Adrenal gland (tissue), 12 donors: ENCODE results near the gene ABHD6. TPM values are rescaled to one million over a fixed set of nuclear protein-coding genes. Genes with fewer than 3 reads are reported as not detected.
A peak's percentile ranks its signal among the peaks of the same experiment; 100 is the strongest.
"Not testable (repeated sequence)": the region's sequence is repeated elsewhere in the genome, so short reads cannot be mapped to it uniquely, and the experiment has no call there.

Experiments used
- DNase-seq, 7 donors: peaks; one replicate each; pipeline ENCODE4 v3.0.0-alpha.2; 2019 to 2020
- H3K27ac ChIP-seq, 5 donors: fragments of 200-600 bp; sonication (generic) in 4 of 5; 1 replicate in 3 of 5; 2 replicates in 2 of 5; pipeline versions ENCODE4 v1.5.1 to v1.8.0; 2016 to 2020; ENCODE audit warnings: mild to moderate bottlenecking in 1 of 5
- H3K27me3 ChIP-seq: fragments of 200-600 bp; 2 replicates; pipeline ENCODE4 v1.8.0; 2021
- H3K36me3 ChIP-seq, 2 donors: fragments of 200-600 bp; replicated peaks in 1 of 2; 1 replicate in 1 of 2; 2 replicates in 1 of 2; pipeline versions ENCODE4 v1.5.1 to v1.8.0; 2018 to 2022
- H3K4me1 ChIP-seq, 2 donors: fragments of 200-600 bp; replicated peaks in 1 of 2; 1 replicate in 1 of 2; 2 replicates in 1 of 2; pipeline versions ENCODE4 v1.5.1 to v1.8.0; 2018 to 2021
- H3K4me3 ChIP-seq, 4 donors: fragments of 200-600 bp; sonication (generic) in 3 of 4; one replicate each; pipeline ENCODE4 v1.5.1; 2016 to 2018
- H3K9me3 ChIP-seq, 3 donors: fragments of 200-600 bp; sonication (generic) in 1 of 3; replicated peaks in 1 of 3; 1 replicate in 2 of 3; 2 replicates in 1 of 3; pipeline versions ENCODE4 v1.5.1 to v1.8.0; 2016 to 2021
- CTCF ChIP-seq, 6 experiments: fragments of 450-650 bp in 4 of 6; fragments of 200-600 bp in 2 of 6; sonication (generic) in 1 of 6; IDR thresholded peaks; 1 replicate in 5 of 6; 2 replicates in 1 of 6; pipeline versions ENCODE4 v1.5.1 to v1.8.0; 2016 to 2021; ENCODE audit warnings: antibody characterized with exemption in 6 of 6, mild to moderate bottlenecking in 2 of 6, moderate library complexity in 1 of 6
- POLR2A ChIP-seq, 2 donors: fragments of 450-650 bp; IDR thresholded peaks; one replicate each; pipeline ENCODE4 v1.6.1; 2017; ENCODE audit warnings: antibody characterized with exemption in 2 of 2, mild to moderate bottlenecking in 2 of 2, moderate library complexity in 1 of 2
- WGBS, 4 donors: extraction: QIAGEN DNeasy Blood & Tissue Kit in 2 of 4; methylation state at CpG; one replicate each; pipeline versions ENCODE4 v1.1.5 to v1.1.7; 2013 to 2017; 5-methylcytosine and 5-hydroxymethylcytosine counted together
- intact Hi-C, 2 donors: fragments of 100-400 bp; cut with DNase I; formaldehyde crosslinking; loops; one replicate each; pipeline versions ENCODE4 v1.14.1 to v1.15.0; 2022 to 2023
- polyA plus RNA-seq, 3 donors: library from polyadenylated mRNA; stranded (reverse); fragments of 200-250 nt in 2 of 3; fragments of 350-450 nt in 1 of 3; fragmentation: Illumina TruSeq in 1 of 3; extraction: RNeasy Lipid Tissue Mini Kit (QIAGEN cat#74804) in 1 of 3; gene quantifications; one replicate each; pipeline ENCODE4 v1.2.3, GENCODE V29; 2013 to 2014
- total RNA-seq, 9 donors: library from RNA; depleted of rRNA in 4 of 9; stranded (reverse); fragments of >200 nt in 4 of 9; fragments of 120-200 nt in 1 of 9; fragmentation: NEBNext Ultra II Directional in 1 of 9; extraction: Animal tissue kit (Norgen Biotek cat#: 25700) in 1 of 9; gene quantifications; one replicate each; pipeline versions ENCODE4 v1.1.0 to v1.2.4, GENCODE V29; 2013 to 2023
- donor health status: healthy with polysubstance abuse.
- donor health status: Bipolar disorder and iron deficiency.
- donor health status: DM: yes; HTN: yes; CAD: no.
- donor health status: DM: no; HTN: no; CAD: no.
- donor health status: DM: no; HTN: no; CAD: no.
- donor health status: DM: yes; HTN: yes; CAD: no.

The ABHD6 gene
- total and polyA plus RNA-seq, 12 donors, result 10.2 to 57.3 (median 27.7) TPM

DNA sequence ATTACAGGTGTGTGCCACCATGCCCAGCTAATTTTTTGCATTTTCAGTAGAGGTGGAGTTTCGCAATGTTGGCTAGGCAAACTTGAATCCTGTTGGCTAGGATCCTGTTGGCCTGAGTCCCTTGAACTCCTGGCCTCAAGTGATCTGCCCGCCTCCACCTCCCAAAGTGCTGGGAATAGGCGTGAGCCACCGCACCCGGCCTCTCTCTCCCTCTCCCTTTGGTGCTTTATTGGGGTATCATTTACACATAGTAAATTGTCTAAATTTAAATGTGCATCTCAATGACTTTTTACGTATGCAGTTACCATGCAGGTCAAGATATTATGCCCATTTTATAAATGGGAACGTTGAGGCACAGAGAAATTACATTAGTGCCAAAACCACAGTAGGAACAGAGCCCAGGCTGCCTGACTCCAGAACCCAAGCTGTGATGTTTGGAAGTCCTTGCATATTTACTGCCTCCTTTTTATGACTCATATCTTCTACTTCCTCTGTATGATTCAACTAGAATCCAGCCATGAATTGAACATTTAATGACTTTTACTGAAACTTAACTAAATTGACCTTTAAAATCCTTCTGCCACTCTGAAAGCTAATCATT lies 34.4 kb downstream of the ABHD6 start:
- TF ChIP-seq POLR2A (IDR thresholded peaks at IDR 0.05) (no peak), CTCF (IDR thresholded peaks at IDR 0.05) (no peak)
- Histone ChIP-seq H3K9me3 (no peaks in the 10 kb centered on the region), H3K27ac (peak overlapping the region in 3 of 5 donors; percentile 14 to 55 (median 16)), H3K4me1 (peaks cover 10 to 15% of the 10 kb centered on the region in 2 donors), H3K4me3 (no peak overlapping the region), H3K27me3 (no peaks in the 10 kb centered on the region), H3K36me3 (peaks cover 0 to 17% of the 10 kb centered on the region in 2 donors)
- intact Hi-C loops, result no loop called here
- WGBS, 4 donors, result 72 to 79% (median 73%) methylated on average over 7 of the region's 7 CpGs
- peak in 5 of 7 donors; percentile 38 to 66 (median 46) for DNase-seq

GRCh38 chr3:58272891-58273290 lies 35.3 kb downstream of the ABHD6 start:
- H3K27ac ChIP-seq, result peak overlapping the region in 1 of 5 donors; percentile 0
- H3K4me1 ChIP-seq, result peaks cover 10 to 15% of the 10 kb centered on the region in 2 donors
- TF ChIP-seq CTCF (IDR thresholded peaks at IDR 0.05), result no peak
- TF ChIP-seq POLR2A (IDR thresholded peaks at IDR 0.05), result no peak
- DNase-seq, result no peak
- no peak overlapping the region for H3K4me3 ChIP-seq
- peaks cover 0 to 14% of the 10 kb centered on the region in 2 donors for H3K36me3 ChIP-seq
- H3K9me3 ChIP-seq, result no peaks in the 10 kb centered on the region
- intact Hi-C loops, result no loop called here
- WGBS, 4 donors, result 67 to 74% (median 69%) methylated on average over 3 of the region's 3 CpGs
- no peaks in the 10 kb centered on the region for H3K27me3 ChIP-seq

DNA sequence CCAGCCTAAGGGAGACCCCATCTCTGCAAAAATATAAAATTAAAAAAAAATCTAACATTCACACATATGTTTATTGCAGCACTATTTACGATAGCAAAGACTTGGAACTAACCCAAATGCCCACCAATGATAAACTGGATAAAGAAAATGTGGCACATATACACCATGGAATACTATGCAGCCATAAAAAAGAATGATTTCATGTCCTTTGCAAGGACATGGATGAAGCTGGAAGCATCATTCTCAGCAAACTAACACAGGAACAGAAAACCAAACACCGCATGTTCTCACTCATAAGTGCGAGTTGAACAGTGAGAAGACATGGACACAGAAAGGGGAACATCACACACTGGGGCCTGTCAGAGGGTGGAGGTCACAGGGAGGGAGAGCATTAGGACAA lies 35.8 kb downstream of the ABHD6 start:
- H3K4me1 ChIP-seq, result peaks cover 10 to 15% of the 10 kb centered on the region in 2 donors
- H3K9me3 ChIP-seq, H3K4me3 ChIP-seq, DNase-seq, intact Hi-C loops, H3K36me3 ChIP-seq, H3K27me3 ChIP-seq: not testable (repeated sequence)
- peak overlapping the region in 1 of 5 donors; percentile 0 for H3K27ac ChIP-seq
- 82 to 90% (median 88%) methylated on average over 3 of the region's 3 CpGs for WGBS, 4 donors

DNA sequence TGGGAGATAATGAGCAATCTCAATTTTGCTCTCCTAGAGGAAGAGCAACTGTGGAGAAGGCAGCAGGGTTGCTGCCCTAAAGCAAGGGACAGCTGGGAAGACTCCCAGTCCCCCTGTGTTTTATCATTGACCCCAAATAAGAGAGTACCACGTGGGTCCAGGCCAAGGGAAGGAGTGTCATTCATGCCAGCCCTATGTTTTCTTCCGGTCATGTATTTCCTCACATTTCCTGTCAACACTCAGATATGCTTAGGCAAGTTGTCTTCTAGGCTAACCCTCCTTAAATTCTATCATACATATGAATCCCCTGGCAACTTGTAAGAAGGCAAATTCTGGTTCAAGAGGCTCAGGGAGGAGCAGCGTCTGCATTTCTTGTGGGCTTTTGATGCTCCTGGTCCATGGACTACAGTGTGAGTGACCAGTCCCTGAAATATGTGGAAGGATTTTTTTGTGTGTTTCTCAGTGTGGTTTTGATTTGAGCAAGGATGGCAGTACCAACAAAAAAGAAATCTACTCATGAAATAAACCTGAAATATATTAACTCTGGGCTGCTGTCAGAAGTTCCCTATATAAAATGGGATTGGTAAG lies 36.5 kb downstream of the ABHD6 start:
- DNase-seq, result no peak
- peaks cover 0 to 7% of the 10 kb centered on the region in 2 donors for H3K36me3 ChIP-seq
- no peaks in the 10 kb centered on the region for H3K9me3 ChIP-seq
- WGBS, 4 donors, result 53 to 68% (median 63%) methylated on average over 3 of the region's 3 CpGs
- intact Hi-C loops, result no loop called here
- H3K27ac ChIP-seq, result peak overlapping the region in 1 of 5 donors; percentile 31
- no peak overlapping the region for H3K4me3 ChIP-seq
- H3K4me1 ChIP-seq, result peaks cover 10 to 15% of the 10 kb centered on the region in 2 donors
- no peak for TF ChIP-seq CTCF (IDR thresholded peaks at IDR 0.05)
- no peak for TF ChIP-seq POLR2A (IDR thresholded peaks at IDR 0.05)
- H3K27me3 ChIP-seq, result no peaks in the 10 kb centered on the region

DNA sequence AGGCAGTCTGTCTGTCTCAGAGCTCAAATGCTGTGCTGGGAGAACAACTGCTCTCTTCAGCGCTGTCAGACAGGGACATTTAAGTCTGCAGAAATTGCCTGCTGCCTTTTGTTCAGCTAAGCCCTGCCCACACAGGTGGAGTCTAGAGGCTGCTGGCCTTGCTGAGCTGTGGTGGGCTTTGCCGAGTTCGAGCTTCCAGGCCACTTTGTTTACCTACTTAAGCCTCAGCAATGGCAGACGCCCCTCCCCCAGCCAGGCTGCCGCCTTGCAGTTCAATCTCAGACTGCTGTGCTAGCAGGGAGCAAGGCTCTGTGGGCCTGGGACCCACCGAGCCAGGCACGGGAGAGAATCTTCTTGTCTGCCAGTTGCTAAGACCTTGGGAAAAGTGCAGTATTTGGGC lies 43.5 kb downstream of the ABHD6 start:
- 78 to 88% (median 84%) methylated on average over 3 to 7 of the region's 7 CpGs for WGBS, 4 donors
- Histone ChIP-seq H3K4me3 (no peak overlapping the region), H3K36me3 (peaks cover 0 to 4% of the 10 kb centered on the region in 2 donors), H3K27me3 (no peaks in the 10 kb centered on the region), H3K4me1 (no peaks in the 10 kb centered on the region), H3K27ac (no peak overlapping the region), H3K9me3 (no peaks in the 10 kb centered on the region)
- intact Hi-C loops, result no loop called here
- no peak for DNase-seq
- TF ChIP-seq POLR2A (IDR thresholded peaks at IDR 0.05) (no peak), CTCF (IDR thresholded peaks at IDR 0.05) (no peak)
